GM12872 (cell line): Measurements from ENCODE around the gene DGCR6L.

Experiments
- TF ChIP-seq, protein P1 (sequence below): IDR thresholded peaks from 3 replicates; pipeline ENCODE4 v1.5.1; 2011; ENCODE audit warnings: low read depth, mild to moderate bottlenecking, low read length, moderate library complexity; ENCODE audit not compliant: insufficient read depth

Gene DGCR6L

DNA sequence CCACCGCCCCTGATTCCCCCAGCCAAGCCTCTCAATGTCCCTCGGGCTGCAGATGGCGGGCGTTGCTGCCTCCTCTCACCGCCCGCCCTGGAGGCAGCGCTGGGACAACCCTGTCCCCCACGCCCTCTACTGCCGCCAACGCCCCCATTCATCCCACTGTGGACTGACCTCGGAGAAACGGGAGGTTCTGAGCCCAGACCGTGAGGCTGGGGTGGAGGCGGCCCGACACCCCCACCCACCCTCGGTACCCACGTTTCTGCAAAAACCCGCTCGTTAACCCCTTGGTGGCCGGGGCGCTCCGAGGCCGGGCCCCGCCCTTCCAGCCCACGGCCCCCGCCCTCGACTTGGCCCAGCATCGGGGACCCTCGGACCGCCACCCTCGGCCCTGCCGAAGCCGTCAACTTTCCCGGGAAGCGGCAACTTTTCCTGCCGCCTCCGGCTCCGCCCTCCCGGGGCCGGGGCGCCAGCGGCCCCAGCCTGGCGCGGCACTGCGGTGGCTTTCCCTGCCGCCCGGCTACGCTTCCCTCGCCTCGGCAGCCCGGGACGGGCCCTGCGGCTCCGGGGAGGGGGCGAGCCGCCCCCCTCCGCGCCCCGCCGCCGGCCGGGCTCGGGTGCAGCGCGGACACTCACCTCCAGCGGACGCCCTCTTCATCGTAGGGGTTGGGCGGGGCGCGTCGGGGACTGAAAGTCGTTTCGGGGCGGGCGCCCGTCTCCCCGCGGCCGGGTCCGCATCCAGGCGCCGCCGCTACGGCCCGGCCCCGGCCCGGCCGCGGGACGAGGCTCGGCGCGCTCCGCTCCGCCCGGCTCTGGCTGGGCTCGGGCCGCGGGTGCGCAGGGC is 52.2 kb downstream of the DGCR6L start:
- TF ChIP-seq, protein P1, sequence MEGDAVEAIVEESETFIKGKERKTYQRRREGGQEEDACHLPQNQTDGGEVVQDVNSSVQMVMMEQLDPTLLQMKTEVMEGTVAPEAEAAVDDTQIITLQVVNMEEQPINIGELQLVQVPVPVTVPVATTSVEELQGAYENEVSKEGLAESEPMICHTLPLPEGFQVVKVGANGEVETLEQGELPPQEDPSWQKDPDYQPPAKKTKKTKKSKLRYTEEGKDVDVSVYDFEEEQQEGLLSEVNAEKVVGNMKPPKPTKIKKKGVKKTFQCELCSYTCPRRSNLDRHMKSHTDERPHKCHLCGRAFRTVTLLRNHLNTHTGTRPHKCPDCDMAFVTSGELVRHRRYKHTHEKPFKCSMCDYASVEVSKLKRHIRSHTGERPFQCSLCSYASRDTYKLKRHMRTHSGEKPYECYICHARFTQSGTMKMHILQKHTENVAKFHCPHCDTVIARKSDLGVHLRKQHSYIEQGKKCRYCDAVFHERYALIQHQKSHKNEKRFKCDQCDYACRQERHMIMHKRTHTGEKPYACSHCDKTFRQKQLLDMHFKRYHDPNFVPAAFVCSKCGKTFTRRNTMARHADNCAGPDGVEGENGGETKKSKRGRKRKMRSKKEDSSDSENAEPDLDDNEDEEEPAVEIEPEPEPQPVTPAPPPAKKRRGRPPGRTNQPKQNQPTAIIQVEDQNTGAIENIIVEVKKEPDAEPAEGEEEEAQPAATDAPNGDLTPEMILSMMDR = no peak

DNA sequence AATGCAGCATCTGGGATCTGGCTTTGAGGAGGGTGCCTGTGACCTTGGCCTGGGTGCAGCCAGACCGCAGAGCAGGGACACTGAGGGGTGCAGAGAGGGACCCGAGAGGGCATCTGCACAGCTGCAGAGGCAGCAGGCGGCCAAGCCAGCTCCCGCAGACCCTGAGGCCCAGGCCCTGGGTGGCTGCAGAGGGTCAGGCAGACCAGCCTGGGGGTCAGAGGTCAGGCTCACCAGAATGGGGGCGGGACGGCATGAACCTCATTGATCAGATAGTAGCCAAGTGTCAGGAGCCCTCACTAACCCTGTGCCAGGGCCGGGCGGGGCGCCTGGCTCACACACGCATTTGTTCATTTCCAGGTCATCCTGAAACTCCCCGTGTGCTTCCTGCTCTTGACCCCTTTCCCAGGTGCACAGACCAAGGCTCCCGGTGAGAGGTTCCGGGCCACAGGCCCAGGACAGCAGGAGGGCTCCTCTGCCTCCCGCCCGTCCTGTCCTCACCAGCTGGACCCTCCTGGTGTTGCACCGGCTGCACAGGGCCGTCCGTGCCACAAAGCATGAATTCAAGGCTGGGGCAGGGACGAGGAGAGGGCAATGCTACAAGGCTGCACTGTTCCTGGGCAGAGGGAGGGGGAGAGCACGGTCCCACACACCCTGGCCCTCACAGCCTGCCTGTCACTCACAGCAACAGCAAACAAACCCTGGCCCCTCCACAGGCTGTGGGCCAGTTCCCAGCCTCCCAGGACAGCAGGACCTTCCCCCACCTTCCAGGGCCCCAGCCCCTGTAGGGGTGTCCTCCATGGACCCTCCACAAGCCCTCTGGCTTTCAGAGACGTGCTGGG is 55.0 kb downstream of the DGCR6L start:
- TF ChIP-seq, protein P1 = no peak
